ENCODE measurements around the gene KRT2.

- TF ChIP-seq, protein P1, sequence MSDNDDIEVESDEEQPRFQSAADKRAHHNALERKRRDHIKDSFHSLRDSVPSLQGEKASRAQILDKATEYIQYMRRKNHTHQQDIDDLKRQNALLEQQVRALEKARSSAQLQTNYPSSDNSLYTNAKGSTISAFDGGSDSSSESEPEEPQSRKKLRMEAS (IDR thresholded peaks at IDR 0.05), result no peak
- TF ChIP-seq PHF8 (IDR thresholded peaks at IDR 0.05; ENCODE audit: borderline replicate concordance, low read depth), result no peak
- no peak for TF ChIP-seq USF2 (IDR thresholded peaks at IDR 0.05)
- no peak for TF ChIP-seq CTCF (IDR thresholded peaks at IDR 0.05)
- no peak for TF ChIP-seq RNF2 (IDR thresholded peaks at IDR 0.05; ENCODE audit: borderline replicate concordance, low read depth)
- no peak for TF ChIP-seq SMC3 (IDR thresholded peaks at IDR 0.05)
- no peak for TF ChIP-seq SREBF2 (IDR thresholded peaks at IDR 0.05)
- no peak for TF ChIP-seq ESRRA (IDR thresholded peaks at IDR 0.05; ENCODE audit: borderline replicate concordance, low read length)
- TF ChIP-seq ZC3H11A (IDR thresholded peaks at IDR 0.05), result no peak
- no peak for TF ChIP-seq RAD21 (conservative IDR thresholded peaks at IDR 0.05 in 1 of 2, IDR thresholded peaks at IDR 0.05 in 1 of 2)
- no peak for TF ChIP-seq CHD2 (IDR thresholded peaks at IDR 0.05; ENCODE audit: low read length, partially characterized antibody)
- TF ChIP-seq, protein P2, sequence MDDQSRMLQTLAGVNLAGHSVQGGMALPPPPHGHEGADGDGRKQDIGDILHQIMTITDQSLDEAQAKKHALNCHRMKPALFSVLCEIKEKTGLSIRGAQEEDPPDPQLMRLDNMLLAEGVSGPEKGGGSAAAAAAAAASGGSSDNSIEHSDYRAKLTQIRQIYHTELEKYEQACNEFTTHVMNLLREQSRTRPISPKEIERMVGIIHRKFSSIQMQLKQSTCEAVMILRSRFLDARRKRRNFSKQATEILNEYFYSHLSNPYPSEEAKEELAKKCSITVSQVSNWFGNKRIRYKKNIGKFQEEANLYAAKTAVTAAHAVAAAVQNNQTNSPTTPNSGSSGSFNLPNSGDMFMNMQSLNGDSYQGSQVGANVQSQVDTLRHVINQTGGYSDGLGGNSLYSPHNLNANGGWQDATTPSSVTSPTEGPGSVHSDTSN (IDR thresholded peaks at IDR 0.05), result no peak
- no peak for TF ChIP-seq RARB (CRISPR knock-in tag; IDR thresholded peaks at IDR 0.05)
- TF ChIP-seq POLR2A (IDR thresholded peaks at IDR 0.05; ENCODE audit: low read length), result no peak
These were observed 7.9 kb upstream of the KRT2 start for GRCh38 chr12:52659951-52660350.
